NCI-H460 (cell line): ENCODE data around the gene ANKRD62. TPM values are rescaled to one million over a fixed set of nuclear protein-coding genes. Genes with fewer than 3 reads are reported as not detected.
"Not testable (repeated sequence)": the region's sequence is repeated elsewhere in the genome, so short reads cannot be mapped to it uniquely, and the experiment has no call there.

Experiments
- DNase-seq: peaks from one replicate; pipeline ENCODE4 v3.0.0-alpha.2; 2016; ENCODE audit warnings: low read depth; ENCODE audit errors: extremely low read depth
- total RNA-seq: library from RNA; depleted of rRNA; stranded (reverse); fragments of >200 nt; shearing (Covaris generic); gene quantifications from 2 replicates; pipeline ENCODE4 v1.2.3, GENCODE V29; 2014

The ANKRD62 gene
- total RNA-seq, 1 experiment from 2014 or later = not detected

- no peak for DNase-seq
Measured at GRCh38 chr18:12064086-12064763, 29.4 kb upstream of the ANKRD62 start.

DNA sequence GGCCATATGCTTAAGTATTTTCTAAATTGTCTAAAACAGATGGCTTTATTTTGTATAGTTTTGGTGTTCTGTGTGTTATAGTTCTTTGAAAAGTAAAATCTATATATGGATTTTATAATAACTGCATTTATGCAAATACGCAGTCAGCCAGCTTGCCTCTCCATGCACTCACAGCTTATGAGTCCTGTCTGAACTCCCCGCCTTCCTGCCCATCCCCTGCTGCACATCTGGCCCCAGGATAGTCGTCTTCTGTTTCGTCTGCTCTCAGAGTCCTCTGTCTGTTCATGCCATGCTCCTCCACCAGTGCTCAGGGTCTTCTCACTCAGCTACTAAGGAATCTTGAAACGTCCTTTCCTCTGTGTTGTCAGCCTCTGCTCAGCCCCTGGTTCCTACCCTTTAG lies 28.2 kb upstream of the ANKRD62 start:
- DNase-seq = no peak

GRCh38 chr18:12066910-12067511 lies 26.6 kb upstream of the ANKRD62 start:
- no peak for DNase-seq

GRCh38 chr18:12067671-12068070 lies 26.0 kb upstream of the ANKRD62 start:
- no peak for DNase-seq

- DNase-seq = not testable (repeated sequence)
Measured at GRCh38 chr18:12068316-12068949, 25.2 kb upstream of the ANKRD62 start.

DNA sequence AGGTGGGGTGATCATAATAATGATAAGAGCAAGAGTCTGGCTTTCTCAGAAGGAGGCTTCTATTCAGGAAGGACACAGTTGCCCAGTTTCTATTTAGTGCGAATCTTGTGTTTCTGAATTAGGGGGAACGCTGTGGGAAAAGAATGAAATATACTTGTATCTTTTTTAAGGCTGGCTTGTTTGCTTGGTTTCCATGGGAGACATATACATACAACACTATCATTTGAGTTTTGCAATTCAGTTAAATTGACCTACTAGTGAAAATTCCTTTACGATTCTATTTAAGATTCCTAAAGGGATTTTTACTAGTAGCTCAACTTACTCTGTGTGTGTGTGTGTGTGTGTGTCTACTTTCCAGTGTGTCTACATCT lies 24.7 kb upstream of the ANKRD62 start:
- no peak for DNase-seq

- not testable (repeated sequence) for DNase-seq
Measured at GRCh38 chr18:12071066-12071465, 22.6 kb upstream of the ANKRD62 start.

DNA sequence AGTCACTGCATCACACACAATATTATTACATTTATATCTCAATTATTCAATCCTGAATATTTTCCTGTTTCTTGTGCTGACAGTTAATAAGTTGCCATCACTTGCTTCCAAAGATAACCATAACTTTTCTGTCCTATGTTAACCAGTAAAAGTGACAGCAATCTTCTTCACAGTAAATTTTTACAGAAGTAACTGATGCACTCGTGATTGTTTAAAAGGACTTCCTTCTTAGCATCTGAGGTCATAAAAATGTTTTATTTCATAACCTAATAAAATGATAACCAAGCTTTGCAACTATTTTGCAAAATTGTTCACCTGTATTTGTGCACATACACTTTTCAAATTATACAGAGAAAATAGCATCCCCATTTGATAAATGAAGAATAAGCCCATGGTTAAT lies 20.6 kb upstream of the ANKRD62 start:
- DNase-seq = no peak

- DNase-seq = no peak
Measured at GRCh38 chr18:12074736-12075135, 18.9 kb upstream of the ANKRD62 start.

DNA sequence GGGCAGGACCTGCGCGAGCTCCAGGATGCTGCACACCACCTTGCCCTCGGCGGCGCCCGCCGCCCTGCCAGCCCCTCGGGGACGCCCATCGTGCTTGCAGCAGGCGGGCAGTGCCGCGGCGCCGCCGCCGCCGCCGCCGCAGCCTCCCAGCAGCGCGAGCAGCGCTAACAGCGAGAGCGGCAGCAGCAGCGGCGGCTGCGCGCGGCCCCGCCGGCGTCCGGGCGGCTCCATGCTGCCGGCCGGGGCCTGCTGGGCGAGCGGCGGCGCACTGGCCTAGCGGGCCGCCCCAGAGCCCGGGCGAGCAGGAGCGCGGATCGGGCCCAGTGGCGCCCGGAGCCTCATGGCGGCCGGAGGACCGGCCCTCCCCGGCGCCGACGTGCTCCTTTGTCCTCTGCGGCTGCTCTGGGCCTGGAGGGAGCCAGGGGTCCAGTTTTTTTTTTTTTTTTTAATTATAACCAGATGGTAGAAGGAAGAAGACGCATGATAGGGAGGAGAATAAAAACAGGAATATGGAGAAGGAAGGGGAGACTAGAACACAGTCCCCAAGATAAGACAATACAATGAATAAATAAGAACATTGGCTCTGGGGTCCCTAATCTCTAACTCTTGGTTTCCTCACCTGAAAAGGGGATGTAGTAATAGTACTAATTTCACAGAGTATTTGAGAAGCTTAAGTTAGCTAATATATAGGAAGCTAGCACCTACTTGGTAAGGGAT lies 17.1 kb upstream of the ANKRD62 start:
- no peak for DNase-seq

DNA sequence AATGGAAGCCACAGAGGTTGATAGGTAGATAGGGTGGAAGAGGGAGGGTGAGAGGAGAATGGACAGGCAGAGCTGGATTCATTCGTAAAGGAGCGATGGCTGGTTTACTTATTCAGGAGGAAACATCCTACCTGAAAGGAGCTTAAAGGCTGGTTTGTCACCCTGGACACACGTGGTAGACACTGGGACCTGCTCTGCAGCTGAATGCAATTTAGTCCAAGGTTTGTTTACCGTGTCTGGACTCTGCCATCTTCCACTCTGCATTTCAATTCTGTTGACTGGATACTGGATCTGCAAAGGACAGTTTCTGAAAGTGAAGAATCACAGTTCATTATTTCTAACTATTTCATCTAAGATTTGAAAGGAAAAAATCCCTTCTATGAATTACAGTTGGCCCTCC lies 15.6 kb upstream of the ANKRD62 start:
- DNase-seq = not testable (repeated sequence)

DNA sequence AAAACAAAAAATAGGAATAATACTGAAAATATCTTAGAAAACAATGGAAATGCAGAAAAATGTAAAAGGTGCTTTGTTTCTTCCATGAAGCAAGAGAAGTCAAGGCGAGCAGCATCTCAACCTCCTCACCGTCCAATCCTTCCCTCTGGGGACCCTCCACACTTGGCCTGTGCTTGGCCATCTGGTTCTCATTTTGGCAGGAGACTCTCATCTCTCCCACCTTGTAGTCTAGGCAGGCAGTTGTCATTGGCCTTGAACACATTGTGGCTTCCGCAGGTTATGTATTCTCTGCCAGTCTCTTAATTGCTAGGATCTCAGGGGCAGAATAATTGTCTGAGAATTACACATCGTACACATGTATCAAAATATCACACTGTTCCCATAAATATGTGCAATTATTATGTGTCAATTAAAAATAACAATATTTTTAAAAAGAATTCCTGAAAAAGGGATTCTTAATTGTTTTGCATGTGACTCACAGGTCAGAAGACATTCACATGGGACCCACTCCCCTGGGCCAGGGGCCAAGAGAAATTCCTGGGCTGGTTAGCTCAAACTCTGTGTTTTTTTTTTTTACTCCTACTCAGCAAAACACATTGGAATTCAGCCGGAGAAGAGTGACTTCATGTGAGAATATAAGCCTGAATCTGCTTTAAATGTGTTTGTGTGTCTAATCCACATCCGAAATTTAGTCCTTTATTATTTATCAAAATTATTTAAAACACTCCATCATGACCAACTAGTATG lies 14.0 kb upstream of the ANKRD62 start:
- no peak for DNase-seq

GRCh38 chr18:12085136-12085535 lies 8.5 kb upstream of the ANKRD62 start:
- no peak for DNase-seq

GRCh38 chr18:12085786-12086185 lies 7.9 kb upstream of the ANKRD62 start:
- no peak for DNase-seq

- DNase-seq = no peak
Measured at GRCh38 chr18:12086249-12086648, 7.4 kb upstream of the ANKRD62 start.

DNA sequence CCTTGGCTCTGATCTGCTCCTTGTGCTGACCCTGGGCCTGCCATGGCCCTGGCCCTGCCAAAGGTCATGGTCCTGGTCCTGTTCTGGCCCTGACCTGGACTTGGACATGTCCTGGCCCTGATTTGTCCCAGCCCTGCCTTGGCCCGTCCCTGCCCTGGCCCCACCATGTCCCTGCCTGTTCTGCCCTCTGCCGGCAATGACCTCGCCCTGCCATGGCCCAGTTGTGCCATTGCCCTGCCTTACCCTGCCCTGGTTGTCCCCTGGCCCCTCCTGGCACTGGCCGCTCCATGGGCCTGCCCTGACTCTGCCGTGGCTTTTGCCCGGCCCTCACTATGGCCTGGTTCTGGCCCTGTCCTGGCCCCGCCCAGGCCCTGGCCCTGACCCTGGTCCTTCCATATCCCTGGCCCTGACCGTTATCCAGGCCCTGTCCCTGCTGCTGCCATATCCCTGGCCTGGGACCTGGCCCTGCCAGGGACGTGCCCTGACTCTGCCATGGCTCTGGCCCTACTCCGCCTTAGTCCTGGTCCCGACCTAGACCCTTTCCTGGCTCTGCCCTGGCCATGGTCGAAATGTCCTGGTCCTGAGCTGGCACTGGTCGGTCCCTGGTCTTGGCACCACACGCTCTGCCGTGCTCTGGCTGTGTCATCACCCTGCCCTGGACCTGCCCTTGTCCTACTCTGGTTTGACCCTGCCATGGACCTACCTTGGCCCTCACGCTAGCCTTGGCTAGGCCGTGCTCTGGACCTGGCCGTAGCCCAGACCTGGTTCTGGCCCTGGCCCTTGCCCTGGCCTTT lies 6.8 kb upstream of the ANKRD62 start:
- no peak for DNase-seq

- DNase-seq = no peak
Measured at GRCh38 chr18:12087471-12088025, 6.1 kb upstream of the ANKRD62 start.

DNA sequence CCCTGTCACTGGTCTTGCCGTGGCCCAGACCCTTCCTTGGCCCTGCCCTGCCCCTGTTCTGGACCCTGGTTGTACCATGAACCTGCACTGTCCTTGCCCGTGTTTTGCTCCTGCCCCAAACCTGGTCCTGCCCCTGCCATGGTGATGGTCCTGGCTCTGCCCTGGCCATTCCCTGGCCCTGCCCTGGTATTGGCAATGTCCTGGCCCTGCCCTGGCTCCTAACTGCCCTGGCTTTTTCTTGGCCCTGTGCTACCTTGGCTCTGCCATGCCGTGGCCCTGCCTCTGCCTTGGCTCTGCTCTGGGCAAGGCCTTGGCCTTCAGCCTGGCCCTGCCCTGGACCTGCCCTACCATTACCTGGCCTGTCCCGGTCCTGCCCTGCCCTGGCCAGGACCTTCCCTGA lies 5.5 kb upstream of the ANKRD62 start:
- no peak for DNase-seq

GRCh38 chr18:12088731-12089375 lies 4.8 kb upstream of the ANKRD62 start:
- DNase-seq = no peak
